Measurements from ENCODE around the gene TRMT61B.

The TRMT61B gene

DNA sequence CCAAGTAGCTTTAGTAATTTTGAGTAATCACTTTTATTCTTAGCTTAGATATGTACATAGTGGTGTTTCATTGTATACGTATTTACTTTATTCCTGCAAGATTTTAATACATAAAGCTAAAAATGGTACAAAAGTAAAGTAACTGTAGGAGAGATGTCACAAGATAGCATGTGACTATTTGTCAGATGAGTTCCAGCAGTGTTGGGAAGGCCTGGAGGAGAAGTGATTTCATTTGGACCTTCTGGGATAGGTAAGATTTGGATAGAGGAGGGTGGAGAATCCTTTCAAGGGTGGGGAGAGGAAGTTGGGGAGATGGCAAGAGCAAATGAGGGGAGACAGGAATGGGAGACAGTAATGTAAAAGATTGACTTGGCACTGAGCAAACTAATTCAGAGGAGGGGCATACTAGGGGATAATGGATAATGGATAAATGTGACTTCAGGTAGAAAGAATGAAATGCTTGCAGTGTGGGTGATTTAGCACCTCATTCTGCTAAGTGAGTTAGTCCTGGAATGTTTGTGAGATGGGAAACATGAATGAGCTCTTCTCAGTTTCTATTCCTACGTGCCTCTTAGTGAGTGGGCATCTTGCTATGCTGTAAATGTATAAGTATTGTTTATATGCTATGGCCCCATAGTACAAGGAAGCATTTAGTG is 34.8 kb upstream of the TRMT61B start:
- H3K27ac ChIP-seq: no peak overlapping the region
- TF ChIP-seq CTCF (IDR thresholded peaks at IDR 0.05): no peak
- DNase-seq (ENCODE audit: low spot score): no peak
- H3K4me3 ChIP-seq: no peak overlapping the region

DNA sequence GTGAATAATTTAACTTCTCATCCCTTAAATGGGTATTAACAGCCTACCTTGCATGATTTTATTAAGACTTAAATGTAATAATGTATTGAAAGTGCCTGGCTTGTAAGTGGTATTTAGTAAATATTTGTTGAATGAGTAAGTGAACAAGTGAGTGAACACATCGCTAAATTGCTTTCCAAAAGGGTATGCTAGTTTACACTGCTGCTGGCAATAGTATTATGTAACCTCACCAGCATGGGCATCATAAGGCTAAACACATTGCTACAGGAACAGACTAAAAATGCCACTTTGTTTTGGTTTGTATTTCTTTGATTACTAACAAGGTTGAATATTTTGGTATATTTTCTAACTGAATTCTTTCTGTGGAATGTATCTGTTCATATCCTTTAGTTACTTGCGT is 34.2 kb upstream of the TRMT61B start:
- Histone ChIP-seq H3K4me3 (no peak overlapping the region), H3K27ac (no peak overlapping the region)
- TF ChIP-seq CTCF (IDR thresholded peaks at IDR 0.05): no peak
- no peak for DNase-seq (ENCODE audit: low spot score)

GRCh38 chr2:28902584-28902983 is 32.5 kb upstream of the TRMT61B start:
- Histone ChIP-seq H3K4me3 (no peak overlapping the region), H3K27ac (no peak overlapping the region)
- no peak for TF ChIP-seq CTCF (IDR thresholded peaks at IDR 0.05)
- no peak for DNase-seq (ENCODE audit: low spot score)

DNA sequence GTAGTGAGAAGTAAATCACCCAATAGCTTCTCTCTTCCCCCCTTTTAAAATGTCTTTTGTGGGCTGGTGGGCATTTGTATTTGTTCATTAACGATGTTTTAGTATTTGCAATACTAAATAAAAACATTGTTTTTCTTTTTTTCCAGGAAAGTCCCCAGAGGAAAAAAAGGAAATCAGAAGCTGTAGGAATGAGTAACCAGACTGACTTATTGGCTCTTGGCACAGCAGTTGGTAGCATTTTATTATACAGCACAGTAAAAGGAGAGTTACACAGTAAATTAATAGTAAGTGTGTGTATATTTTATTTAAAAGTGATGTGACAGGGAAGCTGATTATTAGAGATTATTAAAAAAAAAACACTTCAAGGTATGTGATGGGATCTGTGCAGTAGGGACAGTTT is 31.7 kb upstream of the TRMT61B start:
- no peak overlapping the region for H3K4me3 ChIP-seq
- TF ChIP-seq CTCF (IDR thresholded peaks at IDR 0.05): no peak

DNA sequence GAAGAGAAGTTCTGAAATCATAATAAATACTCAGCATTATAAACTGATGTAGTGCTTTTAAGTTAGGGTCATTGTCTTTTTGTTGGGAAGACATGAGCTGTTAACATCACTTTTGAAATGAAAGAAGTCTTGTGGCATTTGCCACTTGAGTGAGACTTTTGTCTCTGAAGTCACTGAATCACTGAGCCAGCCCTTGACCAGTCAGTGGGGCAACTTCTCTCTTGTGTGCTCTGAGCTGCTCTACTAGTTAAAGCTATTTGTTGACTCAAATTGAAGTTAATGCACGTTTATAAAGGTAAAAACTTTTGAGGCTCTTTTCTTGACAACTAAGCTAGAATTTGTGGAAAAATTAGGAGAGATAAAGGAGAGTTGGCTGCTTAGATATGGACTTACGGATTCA is 31.1 kb upstream of the TRMT61B start:
- no peak overlapping the region for H3K27ac ChIP-seq
- DNase-seq (ENCODE audit: low spot score): no peak
- no peak for TF ChIP-seq CTCF (IDR thresholded peaks at IDR 0.05)
- H3K4me3 ChIP-seq: no peak overlapping the region

More for the DNA sequence above, 31.7 kb upstream of the TRMT61B start:
- H3K27ac ChIP-seq: no peak overlapping the region
- DNase-seq (ENCODE audit: low spot score): no peak

DNA sequence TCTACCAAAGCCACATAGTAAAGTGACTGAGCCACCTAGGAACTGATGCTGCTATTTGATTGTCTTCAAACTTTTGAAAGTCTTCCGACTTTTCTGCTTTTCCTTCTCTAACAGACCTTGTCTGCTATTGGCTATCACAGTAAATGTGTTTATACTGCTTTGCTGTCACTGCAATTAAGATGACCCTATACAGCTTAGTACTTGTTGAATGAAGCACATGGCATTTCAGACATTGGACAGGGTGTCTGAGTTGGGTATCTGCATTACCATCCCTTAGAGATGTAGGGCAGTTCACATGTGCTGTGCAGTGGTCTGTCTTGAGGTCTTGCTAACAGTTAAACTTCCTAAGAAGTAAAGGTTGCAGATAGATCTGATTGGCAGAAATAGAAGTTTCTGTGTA is 27.9 kb upstream of the TRMT61B start:
- TF ChIP-seq CTCF (IDR thresholded peaks at IDR 0.05): no peak
- no peak for DNase-seq (ENCODE audit: low spot score)
- Histone ChIP-seq H3K4me3 (no peak overlapping the region), H3K27ac (no peak overlapping the region)

- no peak for DNase-seq (ENCODE audit: low spot score)
- H3K27ac ChIP-seq: no peak overlapping the region
- TF ChIP-seq CTCF (IDR thresholded peaks at IDR 0.05): no peak
- H3K4me3 ChIP-seq: no peak overlapping the region
Observed at GRCh38 chr2:28896906-28897305, 26.8 kb upstream of the TRMT61B start.

Measured in coronary artery (tissue), 2 donors.